ENCODE measurements around the gene TMPRSS12. TPM values are rescaled to one million over a fixed set of nuclear protein-coding genes. Genes with fewer than 3 reads are reported as not detected.
"Not testable (repeated sequence)": the region's sequence is repeated elsewhere in the genome, so short reads cannot be mapped to it uniquely, and the experiment has no call there.

TMPRSS12 gene
- total RNA-seq, 4 donors from 2014 or later: 0.45 TPM; not detected in 3

- no peak overlapping the region for H3K4me3 ChIP-seq (replicated peaks in 1 of 3)
- 93 to 100% methylated on average over 1 of the region's 1 CpG for WGBS, 2 donors
- no peaks in the 10 kb centered on the region for H3K27me3 ChIP-seq
- intact Hi-C loops (cut with DNase I): loop anchor here (5.0 to 10.0 kb wide), 2 partner anchors 159 to 517 kb away; partner anchors contain the start of gene CELA1
- DNase-seq: no peak
- no peaks in the 10 kb centered on the region for H3K9me3 ChIP-seq
- peaks cover 0 to 5% of the 10 kb centered on the region in 2 donors for H3K4me1 ChIP-seq
- no peak overlapping the region for H3K27ac ChIP-seq
- TF ChIP-seq, protein P1, sequence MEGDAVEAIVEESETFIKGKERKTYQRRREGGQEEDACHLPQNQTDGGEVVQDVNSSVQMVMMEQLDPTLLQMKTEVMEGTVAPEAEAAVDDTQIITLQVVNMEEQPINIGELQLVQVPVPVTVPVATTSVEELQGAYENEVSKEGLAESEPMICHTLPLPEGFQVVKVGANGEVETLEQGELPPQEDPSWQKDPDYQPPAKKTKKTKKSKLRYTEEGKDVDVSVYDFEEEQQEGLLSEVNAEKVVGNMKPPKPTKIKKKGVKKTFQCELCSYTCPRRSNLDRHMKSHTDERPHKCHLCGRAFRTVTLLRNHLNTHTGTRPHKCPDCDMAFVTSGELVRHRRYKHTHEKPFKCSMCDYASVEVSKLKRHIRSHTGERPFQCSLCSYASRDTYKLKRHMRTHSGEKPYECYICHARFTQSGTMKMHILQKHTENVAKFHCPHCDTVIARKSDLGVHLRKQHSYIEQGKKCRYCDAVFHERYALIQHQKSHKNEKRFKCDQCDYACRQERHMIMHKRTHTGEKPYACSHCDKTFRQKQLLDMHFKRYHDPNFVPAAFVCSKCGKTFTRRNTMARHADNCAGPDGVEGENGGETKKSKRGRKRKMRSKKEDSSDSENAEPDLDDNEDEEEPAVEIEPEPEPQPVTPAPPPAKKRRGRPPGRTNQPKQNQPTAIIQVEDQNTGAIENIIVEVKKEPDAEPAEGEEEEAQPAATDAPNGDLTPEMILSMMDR (IDR thresholded peaks at IDR 0.05): no peak
- TF ChIP-seq POLR2A (IDR thresholded peaks at IDR 0.05): no peak
- no peaks in the 10 kb centered on the region for H3K36me3 ChIP-seq
These were observed 14.6 kb upstream of the TMPRSS12 start for GRCh38 chr12:50828121-50828520.

- Histone ChIP-seq H3K4me3 (replicated peaks in 1 of 3) (no peak overlapping the region), H3K4me1 (peaks cover 0 to 5% of the 10 kb centered on the region in 2 donors), H3K27ac (no peak overlapping the region), H3K27me3 (no peaks in the 10 kb centered on the region), H3K36me3 (no peaks in the 10 kb centered on the region), H3K9me3 (no peaks in the 10 kb centered on the region)
- intact Hi-C loops (cut with DNase I): loop anchor here (5.0 to 10.0 kb wide), 2 partner anchors 158 to 516 kb away; partner anchors contain the start of gene CELA1
- whole genome bisulfite sequencing, 2 donors: 75 to 77% methylated on average over 2 of the region's 2 CpGs
- peak in 1 of 2 donors; percentile 14 for DNase-seq
- TF ChIP-seq, protein P1 (IDR thresholded peaks at IDR 0.05): no peak
- TF ChIP-seq POLR2A (IDR thresholded peaks at IDR 0.05): no peak
These were observed 13.8 kb upstream of the TMPRSS12 start for GRCh38 chr12:50828886-50829285.

DNA sequence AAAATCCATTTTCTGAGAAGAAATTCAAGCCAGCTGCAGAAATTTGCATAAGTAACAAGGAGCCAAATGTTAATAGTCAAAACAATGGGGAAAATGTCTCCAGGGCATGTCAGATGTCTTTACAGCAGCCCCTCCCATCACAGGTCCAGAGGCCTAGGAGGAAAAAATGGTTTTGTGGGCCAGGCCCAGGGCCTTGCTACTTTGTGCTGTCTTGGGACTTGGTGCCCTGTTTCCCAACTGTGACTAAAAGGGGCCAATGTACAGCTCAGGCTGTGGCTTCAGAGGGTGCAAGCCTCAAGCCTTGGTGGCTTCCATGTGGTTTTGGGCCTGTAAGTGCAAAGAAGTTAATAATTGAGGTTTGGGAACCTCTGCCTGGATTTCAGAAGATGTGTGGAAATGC is 8.9 kb upstream of the TMPRSS12 start:
- not testable (repeated sequence) for H3K27me3 ChIP-seq; H3K36me3 ChIP-seq; H3K27ac ChIP-seq; H3K4me1 ChIP-seq; DNase-seq; H3K4me3 ChIP-seq (replicated peaks in 1 of 3); H3K9me3 ChIP-seq
- intact Hi-C loops (cut with DNase I): loop anchor here (10.0 kb wide), 1 partner anchor 81 kb away; no protein-coding TSS in a partner anchor

DNA sequence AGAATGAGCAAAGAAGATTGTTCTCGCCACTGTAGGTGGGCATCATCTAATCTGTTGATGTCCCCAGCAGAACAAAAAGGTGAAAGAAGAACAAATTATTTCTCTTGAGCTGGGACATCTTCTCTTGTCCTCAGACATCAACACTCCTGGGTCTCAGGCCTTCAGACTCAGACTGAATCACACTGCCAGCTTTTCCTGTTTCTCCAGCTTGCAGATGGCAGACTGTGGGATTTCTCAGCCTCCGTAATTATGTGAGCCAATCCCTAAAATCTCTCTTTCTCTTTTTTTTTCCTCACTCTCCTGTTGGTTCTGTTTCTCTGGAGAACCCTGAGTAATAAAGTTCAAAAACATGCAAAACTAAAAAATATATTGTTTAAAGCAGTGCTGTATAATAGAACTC is 3.7 kb upstream of the TMPRSS12 start:
- Histone ChIP-seq H3K4me3 (replicated peaks in 1 of 3) (no peak overlapping the region), H3K27ac (no peak overlapping the region), H3K4me1 (no peaks in the 10 kb centered on the region), H3K27me3 (no peaks in the 10 kb centered on the region), H3K9me3 (no peaks in the 10 kb centered on the region), H3K36me3 (no peaks in the 10 kb centered on the region)
- intact Hi-C loops (cut with DNase I): loop anchor here (10.0 kb wide), 1 partner anchor 76 kb away; no protein-coding TSS in a partner anchor
- TF ChIP-seq, protein P1 (IDR thresholded peaks at IDR 0.05): no peak
- no peak for TF ChIP-seq POLR2A (IDR thresholded peaks at IDR 0.05)
- WGBS, 2 donors: 87 to 91% methylated on average over 2 of the region's 2 CpGs
- no peak for DNase-seq

- no peaks in the 10 kb centered on the region for H3K27me3 ChIP-seq
- 96 to 97% methylated on average over 7 of the region's 7 CpGs for WGBS, 2 donors
These were observed 1.8 kb upstream of the TMPRSS12 start for GRCh38 chr12:50840809-50841487.

More at GRCh38 chr12:50840809-50841487, 1.8 kb upstream of the TMPRSS12 start:
- Histone ChIP-seq H3K4me1 (no peaks in the 10 kb centered on the region), H3K9me3 (no peaks in the 10 kb centered on the region), H3K36me3 (no peaks in the 10 kb centered on the region), H3K27ac (no peak overlapping the region), H3K4me3 (replicated peaks in 1 of 3) (no peak overlapping the region)
- intact Hi-C loops (cut with DNase I): no loop called here
- DNase-seq: no peak
- TF ChIP-seq, protein P1 (IDR thresholded peaks at IDR 0.05): no peak
- TF ChIP-seq POLR2A (IDR thresholded peaks at IDR 0.05): no peak

Measured in thyroid gland (tissue), 4 donors.